ENCODE results near the gene SLC4A2.

GRCh38 chr7:151058781-151059366 lies 515 bp upstream of the SLC4A2 start:
- no peak for TF ChIP-seq SUZ12 (IDR thresholded peaks at IDR 0.05; ENCODE audit: extremely low read depth, insufficient read depth, insufficient read length)
- TF ChIP-seq ZNF274 (IDR thresholded peaks at IDR 0.05; ENCODE audit: low read depth, low read length) = no peak
- no peak for TF ChIP-seq YY1 (IDR thresholded peaks at IDR 0.05; ENCODE audit: insufficient read depth, insufficient read length)

Data from NT2/D1 (cell line).